HuH-7 (cell line): ENCODE results near the gene UBN1.

Experiments
- DNase-seq: peaks from one replicate; pipeline ENCODE4 v3.0.0; 2011; ENCODE audit warnings: low spot score

UBN1 gene

DNA sequence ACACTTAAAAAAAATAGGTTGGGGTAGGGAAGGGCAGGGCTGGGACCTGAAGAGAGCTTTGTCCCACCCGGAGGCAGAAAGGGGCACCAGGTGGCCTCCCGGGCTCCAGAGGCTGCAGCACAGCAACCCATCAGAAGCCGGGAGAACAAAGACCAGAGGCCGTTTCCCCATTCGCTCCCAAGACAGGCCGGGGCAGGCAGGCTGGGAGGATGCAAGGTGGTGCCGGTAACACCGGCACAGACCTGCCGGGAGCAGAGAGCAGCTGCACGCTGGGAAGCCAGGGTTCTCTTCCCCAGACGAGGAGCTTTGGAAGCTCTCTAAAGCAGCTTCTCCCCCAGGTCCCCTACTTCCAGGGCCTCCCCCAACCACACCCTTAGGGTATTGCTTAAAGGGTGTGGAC is 84.1 kb downstream of the UBN1 start:
- no peak for DNase-seq
